NB4 (cell line): ENCODE measurements around the gene PGBD5.
"Not testable (repeated sequence)": the region's sequence is repeated elsewhere in the genome, so short reads cannot be mapped to it uniquely, and the experiment has no call there.

Experiments
- DNase-seq: peaks from one replicate; pipeline ENCODE4 v3.0.0; 2010; ENCODE audit warnings: low read depth
- H3K4me3 ChIP-seq: one replicate; pipeline ENCODE4 v1.5.1; 2011; ENCODE audit warnings: mild to moderate bottlenecking, low read depth, low read length, moderate library complexity
- CTCF ChIP-seq: IDR thresholded peaks from one replicate; pipeline ENCODE4 v1.5.1; 2012; ENCODE audit warnings: low read depth, low read length
- MAX ChIP-seq: IDR thresholded peaks from 2 replicates; pipeline ENCODE4 v1.6.1; 2011; ENCODE audit warnings: low read depth, low read length
- MYC ChIP-seq: IDR thresholded peaks from 2 replicates; pipeline ENCODE4 v1.6.1; 2011; ENCODE audit warnings: low read depth, low read length
- POLR2A ChIP-seq: IDR thresholded peaks from 2 replicates; pipeline ENCODE4 v1.6.1; 2011; ENCODE audit warnings: mild to moderate bottlenecking; ENCODE audit not compliant: insufficient read length; ENCODE audit errors: extremely low read depth

Gene PGBD5

DNA sequence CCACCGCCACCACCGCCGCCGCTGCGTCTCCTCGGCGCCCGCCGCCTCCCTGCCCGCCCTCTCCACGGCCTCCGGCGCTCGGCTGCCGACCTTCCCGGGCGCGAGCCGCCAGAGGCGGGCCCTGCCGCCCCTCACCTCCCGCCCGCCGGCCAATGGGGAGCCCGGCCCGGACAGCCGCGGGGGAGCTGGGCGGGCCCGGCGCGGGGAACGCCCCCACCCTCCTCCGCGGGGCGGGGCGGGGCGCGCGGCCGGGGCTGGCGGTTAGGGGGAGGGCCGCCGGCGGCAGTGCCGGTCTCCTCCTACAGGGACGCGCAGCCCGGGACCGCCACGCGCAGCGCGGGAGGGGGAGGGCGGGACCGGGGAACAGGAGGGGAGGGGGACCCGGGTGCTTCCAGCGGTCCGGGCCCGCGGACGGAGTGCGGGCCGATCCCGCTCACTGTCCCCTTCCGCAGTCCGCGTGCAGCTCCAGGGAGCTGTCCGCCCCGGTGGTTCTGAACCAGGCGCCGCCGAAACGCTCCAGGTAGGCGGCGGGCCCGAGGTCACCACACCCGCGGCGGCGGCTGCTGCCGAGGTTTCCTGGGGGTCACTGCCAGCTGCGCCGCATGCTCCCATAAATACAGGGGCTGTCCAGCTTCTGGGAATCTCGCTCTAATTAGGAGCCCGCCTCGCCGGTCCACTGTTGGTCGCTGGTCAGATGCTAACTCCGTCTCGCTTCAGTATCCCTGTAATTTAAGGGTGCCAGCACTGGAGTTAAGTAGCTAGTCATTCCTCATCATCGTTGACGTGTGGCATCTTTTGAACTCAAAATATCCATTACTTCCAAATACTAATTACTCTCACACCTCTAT, at the start of gene PGBD5:
Gene PGBD5, minus strand, starts transcription at position 87 of the 848 bp plus-strand sequence. CDS start 404 bp downstream, outside the sequence.
- TF ChIP-seq POLR2A (peak; percentile 32), MAX (peak; percentile 90), CTCF (no peak), MYC (peak; percentile 83)
- DNase-seq = peak; percentile 86
- H3K4me3 ChIP-seq = peak within 1 kb of the TSS; percentile 68

GRCh38 chr1:230474924-230475323, 48.8 kb upstream of the PGBD5 start:
- DNase-seq = peak; percentile 15
- H3K4me3 ChIP-seq = not testable (repeated sequence)

DNA sequence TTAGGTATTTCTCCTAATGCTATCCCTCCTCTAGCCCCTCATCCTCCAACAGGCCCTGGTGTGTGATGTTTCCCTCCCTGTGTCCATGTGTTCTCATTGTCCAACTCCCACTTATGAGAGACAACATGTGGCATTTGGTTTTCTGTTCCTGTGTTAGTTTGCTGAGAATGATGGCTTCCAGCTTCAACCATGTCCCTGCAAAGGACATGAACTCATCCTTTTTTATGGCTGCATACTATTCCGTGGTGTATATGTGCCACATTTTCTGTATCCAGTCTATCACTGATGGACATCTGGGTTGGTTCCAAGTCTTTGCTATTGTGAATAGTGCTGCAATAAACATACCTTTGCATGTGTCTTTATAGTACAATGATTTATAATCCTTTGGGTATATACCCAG, 44.6 kb upstream of the PGBD5 start:
- not testable (repeated sequence) for H3K4me3 ChIP-seq, DNase-seq

GRCh38 chr1:230469271-230469670, 43.1 kb upstream of the PGBD5 start:
- DNase-seq = no peak
- no peak overlapping the region for H3K4me3 ChIP-seq
- TF ChIP-seq MYC = no peak
- TF ChIP-seq MAX = no peak

DNA sequence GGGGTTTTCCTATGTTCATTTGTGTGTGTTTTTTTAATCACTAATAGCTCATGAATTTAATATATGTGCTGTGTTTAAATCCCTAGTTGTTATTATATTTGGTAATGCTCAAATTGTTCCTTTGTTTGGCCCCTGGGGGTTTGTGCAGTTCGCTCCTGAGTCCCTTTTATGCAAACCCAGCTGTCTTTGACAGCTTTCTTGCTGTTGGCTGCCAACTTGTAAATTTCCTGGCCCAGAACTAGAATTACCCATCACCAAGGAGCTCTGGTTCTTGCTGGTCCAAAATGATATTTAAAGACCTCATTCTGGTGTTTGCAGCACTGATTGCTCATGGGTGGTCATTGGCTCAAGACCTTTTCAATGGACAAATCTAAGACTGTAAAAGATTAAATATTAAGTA, 39.6 kb upstream of the PGBD5 start:
- no peak for DNase-seq
- TF ChIP-seq POLR2A (no peak), MYC (no peak), MAX (no peak), CTCF (no peak)
- H3K4me3 ChIP-seq = no peak overlapping the region

GRCh38 chr1:230464671-230465070, 38.5 kb upstream of the PGBD5 start:
- TF ChIP-seq MAX (no peak), MYC (no peak), CTCF (no peak), POLR2A (no peak)
- no peak for DNase-seq
- H3K4me3 ChIP-seq = no peak overlapping the region

DNA sequence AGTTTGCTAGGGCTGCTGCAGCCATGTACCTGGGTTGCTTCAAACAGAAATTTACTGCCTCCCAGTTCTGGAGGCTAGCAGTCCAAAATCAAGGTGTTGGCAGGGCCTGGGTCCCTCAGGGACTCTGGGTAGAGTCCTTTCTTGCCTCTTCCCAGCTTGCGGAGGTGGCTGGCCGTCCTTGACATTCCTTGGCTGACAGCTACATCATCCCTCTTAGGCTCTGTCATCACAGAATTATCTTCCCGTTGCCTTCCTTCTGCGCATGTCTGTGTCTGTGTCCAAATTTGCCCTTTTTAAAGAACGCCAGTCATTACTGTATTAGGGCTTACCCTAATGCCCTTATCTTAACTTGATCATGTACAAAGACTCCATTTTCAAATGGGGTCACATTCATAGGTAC, 37.6 kb upstream of the PGBD5 start:
- no peak for DNase-seq
- no peak overlapping the region for H3K4me3 ChIP-seq
- TF ChIP-seq CTCF (no peak), POLR2A (no peak), MAX (no peak), MYC (no peak)
